DOHH2 (cell line): Measurements from ENCODE around the gene POMGNT2.

Source experiments
- EZH2phosphoT487 ChIP-seq: fragments of 200-600 bp; sonication (generic); IDR thresholded peaks from 2 replicates; pipeline ENCODE4 v1.6.1; 2017; ENCODE audit warnings: borderline replicate concordance, mild to moderate bottlenecking, antibody characterized with exemption, low read length, moderate library complexity, mixed read lengths
- TF ChIP-seq, protein P1 (sequence below): fragments of 200-600 bp; sonication (generic); IDR thresholded peaks from one replicate; pipeline ENCODE4 v1.5.1; 2014; ENCODE audit warnings: antibody characterized with exemption, mild to moderate bottlenecking, low read depth, low read length; ENCODE audit not compliant: poor library complexity, severe bottlenecking

DNA sequence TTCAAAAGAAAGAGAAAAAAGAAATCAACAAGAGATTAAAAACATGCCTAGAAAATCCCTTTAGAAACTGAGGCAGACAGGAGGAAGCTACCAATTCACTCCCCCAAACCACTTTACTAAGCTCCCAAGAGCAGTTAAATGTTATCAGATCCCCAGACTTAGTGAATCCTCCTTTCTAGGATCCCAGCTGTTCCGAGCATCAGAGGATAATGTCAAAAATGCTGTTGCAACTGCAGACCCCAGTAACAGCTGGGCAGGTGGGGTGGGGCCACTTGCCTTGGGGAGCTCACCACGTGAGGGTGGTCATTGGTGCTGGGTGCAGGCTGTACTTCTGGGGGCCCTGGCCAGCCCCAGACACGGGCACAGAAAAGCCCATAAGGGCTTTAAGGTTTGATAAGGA is 9.1 kb downstream of the POMGNT2 start:
- TF ChIP-seq, protein P1, sequence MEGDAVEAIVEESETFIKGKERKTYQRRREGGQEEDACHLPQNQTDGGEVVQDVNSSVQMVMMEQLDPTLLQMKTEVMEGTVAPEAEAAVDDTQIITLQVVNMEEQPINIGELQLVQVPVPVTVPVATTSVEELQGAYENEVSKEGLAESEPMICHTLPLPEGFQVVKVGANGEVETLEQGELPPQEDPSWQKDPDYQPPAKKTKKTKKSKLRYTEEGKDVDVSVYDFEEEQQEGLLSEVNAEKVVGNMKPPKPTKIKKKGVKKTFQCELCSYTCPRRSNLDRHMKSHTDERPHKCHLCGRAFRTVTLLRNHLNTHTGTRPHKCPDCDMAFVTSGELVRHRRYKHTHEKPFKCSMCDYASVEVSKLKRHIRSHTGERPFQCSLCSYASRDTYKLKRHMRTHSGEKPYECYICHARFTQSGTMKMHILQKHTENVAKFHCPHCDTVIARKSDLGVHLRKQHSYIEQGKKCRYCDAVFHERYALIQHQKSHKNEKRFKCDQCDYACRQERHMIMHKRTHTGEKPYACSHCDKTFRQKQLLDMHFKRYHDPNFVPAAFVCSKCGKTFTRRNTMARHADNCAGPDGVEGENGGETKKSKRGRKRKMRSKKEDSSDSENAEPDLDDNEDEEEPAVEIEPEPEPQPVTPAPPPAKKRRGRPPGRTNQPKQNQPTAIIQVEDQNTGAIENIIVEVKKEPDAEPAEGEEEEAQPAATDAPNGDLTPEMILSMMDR = no peak
- TF ChIP-seq EZH2phosphoT487 = no peak
